Midbrain (tissue), 1 donor: ENCODE measurements around the gene CDH4.
"Not testable (repeated sequence)": the region's sequence is repeated elsewhere in the genome, so short reads cannot be mapped to it uniquely, and the experiment has no call there.

Experiments used
- DNase-seq: peaks from one replicate; lab custom pipeline; 2025; lab: John Stamatoyannopoulos, UW

Gene CDH4

GRCh38 chr20:61459266-61459665 lies 207.2 kb downstream of the CDH4 start:
- DNase-seq, result no peak

GRCh38 chr20:61459705-61460104 lies 207.6 kb downstream of the CDH4 start:
- no peak for DNase-seq

- DNase-seq, result no peak
Measured at GRCh38 chr20:61460261-61461052, 208.4 kb downstream of the CDH4 start.

- DNase-seq, result no peak
Measured at GRCh38 chr20:61461461-61461860, 209.4 kb downstream of the CDH4 start.

GRCh38 chr20:61464307-61465303 lies 212.5 kb downstream of the CDH4 start:
- peak; percentile 13 for DNase-seq

- no peak for DNase-seq
Measured at GRCh38 chr20:61475729-61476128, 223.7 kb downstream of the CDH4 start.

GRCh38 chr20:61476956-61477355 lies 224.9 kb downstream of the CDH4 start:
- DNase-seq, result no peak

- DNase-seq, result no peak
Measured at GRCh38 chr20:61477451-61477861, 225.4 kb downstream of the CDH4 start.

- no peak for DNase-seq
Measured at GRCh38 chr20:61478094-61478493, 226.0 kb downstream of the CDH4 start.

- DNase-seq, result no peak
Measured at GRCh38 chr20:61478611-61479305, 226.7 kb downstream of the CDH4 start.

- DNase-seq, result not testable (repeated sequence)
Measured at GRCh38 chr20:61479433-61479832, 227.4 kb downstream of the CDH4 start.

GRCh38 chr20:61480158-61480825 lies 228.2 kb downstream of the CDH4 start:
- DNase-seq, result no peak

- no peak for DNase-seq
Measured at GRCh38 chr20:61482056-61482887, 230.2 kb downstream of the CDH4 start.

- no peak for DNase-seq
Measured at GRCh38 chr20:61482901-61483300, 230.8 kb downstream of the CDH4 start.

GRCh38 chr20:61483336-61484067 lies 231.4 kb downstream of the CDH4 start:
- no peak for DNase-seq

- DNase-seq, result no peak
Measured at GRCh38 chr20:61486198-61486597, 234.1 kb downstream of the CDH4 start.

GRCh38 chr20:61487346-61487996 lies 235.4 kb downstream of the CDH4 start:
- no peak for DNase-seq

- DNase-seq, result no peak
Measured at GRCh38 chr20:61487997-61488371, 235.9 kb downstream of the CDH4 start.

- no peak for DNase-seq
Measured at GRCh38 chr20:61490721-61491120, 238.7 kb downstream of the CDH4 start.

- DNase-seq, result no peak
Measured at GRCh38 chr20:61492065-61492464, 240.0 kb downstream of the CDH4 start.
